GM12878 (cell line): ENCODE data around the gene NDNF. TPM values are rescaled to one million over a fixed set of nuclear protein-coding genes. Genes with fewer than 3 reads are reported as not detected.

Experiments
- ATAC-seq: fragments of 200-7000 bp; cut with Tn5 transposase; 3 replicates; pipeline ENCODE4 v1.9.1; 2020; ENCODE audit warnings: mild to moderate bottlenecking, moderate library complexity
- BruUV-seq: library from RNA; stranded (reverse); fragments of 400-500 nt; replicated peaks from 2 replicates; lab custom pipeline; 2021; lab: Mats Ljungman, UMichigan
- CTCF ChIA-PET: fragments of 300-600 bp; sonication (Branson Sonifier 250); formaldehyde crosslinking; extraction: SDS; loops from one replicate; lab custom pipeline; 2021; ENCODE audit warnings: inconsistent platforms; lab: Yijun Ruan, JAX
- POLR2A ChIA-PET: fragments of 350-600 bp; formaldehyde crosslinking; extraction: SDS; loops from one replicate; lab custom pipeline; 2021; ENCODE audit warnings: inconsistent platforms; lab: Charles Lee
- RAD21 ChIA-PET: fragments of 300-600 bp; sonication (Branson Sonifier 250); formaldehyde crosslinking; loops from one replicate; lab custom pipeline; 2023; ENCODE audit warnings: antibody characterized with exemption; ENCODE audit not compliant: unreplicated experiment; lab: Charles Lee
- SMC1A ChIA-PET: fragments of 300-600 bp; sonication (Branson Sonifier 250); formaldehyde crosslinking; loops from one replicate; lab custom pipeline; 2023; ENCODE audit not compliant: unreplicated experiment, uncharacterized antibody; lab: Charles Lee
- DNase-seq: peaks from one replicate; pipeline ENCODE4 v3.0.0-alpha.2; 2011; ENCODE audit warnings: low read depth, low spot score
- FAIRE-seq: peaks from 3 replicates; lab custom pipeline; 2011; peaks lifted over from hg19 to GRCh38; lab: Jason Lieb, UNC
- H2AFZ ChIP-seq: 2 replicates; pipeline ENCODE4 v1.6.0; 2011; ENCODE audit warnings: low read depth, low read length, control low read depth; ENCODE audit not compliant: control insufficient read depth
- H3K27ac ChIP-seq: 2 replicates; pipeline ENCODE4 v1.5.1; 2011; ENCODE audit warnings: control low read depth; ENCODE audit not compliant: control insufficient read depth, insufficient read depth
- H3K27me3 ChIP-seq, 2 experiments: replicated peaks in 1 of 2; 2 replicates each; pipeline versions ENCODE4 v1.6.0 to v1.6.1; 2011; ENCODE audit warnings: low read length in 1 of 2; ENCODE audit not compliant: control insufficient read depth in 2 of 2, insufficient read depth in 2 of 2
- H3K36me3 ChIP-seq, 2 experiments: 2 replicates each; pipeline ENCODE4 v1.5.1; 2011; ENCODE audit warnings: low read length in 1 of 2; ENCODE audit not compliant: control insufficient read depth in 2 of 2, insufficient read depth in 2 of 2
- H3K4me1 ChIP-seq: 2 replicates; pipeline ENCODE4 v1.6.1; 2011; ENCODE audit warnings: mild to moderate bottlenecking, low read length, moderate library complexity, mixed read lengths; ENCODE audit not compliant: control insufficient read depth, insufficient read depth
- H3K4me2 ChIP-seq: 2 replicates; pipeline ENCODE4 v1.6.0; 2011; ENCODE audit warnings: control low read depth; ENCODE audit not compliant: control insufficient read depth, insufficient read depth
- H3K4me3 ChIP-seq: fragments of 200-600 bp; sonication (generic); 2 replicates; pipeline ENCODE4 v1.5.1; 2016
- H3K79me2 ChIP-seq: 2 replicates; pipeline ENCODE4 v1.6.0; 2011; ENCODE audit warnings: low read length; ENCODE audit not compliant: control insufficient read depth, insufficient read depth
- H3K9ac ChIP-seq: 2 replicates; pipeline ENCODE4 v1.8.0; 2011; ENCODE audit warnings: low read length, control low read depth, mixed read lengths; ENCODE audit not compliant: control insufficient read depth, insufficient read depth
- H3K9me3 ChIP-seq: replicated peaks from 3 replicates; pipeline ENCODE4 v1.5.1; 2011; ENCODE audit warnings: mild to moderate bottlenecking, low read length; ENCODE audit not compliant: control insufficient read depth, insufficient read depth
- H4K20me1 ChIP-seq: 2 replicates; pipeline ENCODE4 v1.6.0; 2011; ENCODE audit not compliant: control insufficient read depth, insufficient read depth
- BACH1 ChIP-seq: fragments of 450-650 bp; IDR thresholded peaks from 2 replicates; pipeline ENCODE4 v1.6.1; 2017; ENCODE audit warnings: mild to moderate bottlenecking, borderline replicate concordance
- BCLAF1 ChIP-seq: fragments of 450-650 bp; IDR thresholded peaks from 2 replicates; pipeline ENCODE4 v1.6.1; 2017; ENCODE audit warnings: antibody characterized with exemption, mild to moderate bottlenecking, moderate library complexity
- KDM1A ChIP-seq: fragments of 200-600 bp; sonication (generic); IDR thresholded peaks from 2 replicates; pipeline ENCODE4 v1.6.1; 2016; ENCODE audit warnings: borderline replicate concordance
- NR2C1 ChIP-seq: fragments of 450-650 bp; IDR thresholded peaks from 2 replicates; pipeline ENCODE4 v1.6.1; 2017; ENCODE audit warnings: antibody characterized with exemption, mild to moderate bottlenecking, moderate library complexity
- RAD51 ChIP-seq: fragments of 450-650 bp; IDR thresholded peaks from 2 replicates; pipeline ENCODE4 v1.6.1; 2016; ENCODE audit warnings: moderate library complexity, mild to moderate bottlenecking, inconsistent platforms
- SKIL ChIP-seq: fragments of 450-650 bp; IDR thresholded peaks from 2 replicates; pipeline ENCODE4 v1.6.1; 2017; ENCODE audit warnings: mild to moderate bottlenecking, low read depth, inconsistent platforms; ENCODE audit not compliant: poor library complexity, severe bottlenecking
- SPI1 ChIP-seq: IDR thresholded peaks from 2 replicates; pipeline ENCODE4 v1.6.1; 2011; ENCODE audit warnings: low read depth, mild to moderate bottlenecking, low read length, moderate library complexity, borderline replicate concordance; ENCODE audit not compliant: insufficient read depth
- SREBF2 ChIP-seq: IDR thresholded peaks from 2 replicates; pipeline ENCODE4 v1.6.1; 2012; ENCODE audit warnings: mild to moderate bottlenecking, low read length
- TAF1 ChIP-seq: IDR thresholded peaks from 2 replicates; pipeline ENCODE4 v1.6.1; 2011; ENCODE audit warnings: mild to moderate bottlenecking, low read depth, low read length, borderline replicate concordance
- ZSCAN29 ChIP-seq: fragments of 450-650 bp; IDR thresholded peaks from 2 replicates; pipeline ENCODE4 v1.6.1; 2017; ENCODE audit warnings: mild to moderate bottlenecking, moderate library complexity
- WGBS: methylation state at CpG from one replicate; pipeline ENCODE4 v1.1.6; 2016; ENCODE audit warnings: low lambda C conversion rate; ENCODE audit not compliant: insufficient replicate concordance, insufficient coverage; ENCODE audit errors: missing lambda C conversion rate; 5-methylcytosine and 5-hydroxymethylcytosine counted together
- in situ Hi-C: fragments of 300-500 bp; cut with MboI; formaldehyde crosslinking; loops from 9 replicates; pipeline ENCODE4 v1.14.3; 2018; ENCODE audit warnings: mixed read lengths
- intact Hi-C: fragments of 100-400 bp; cut with micrococcal nuclease; formaldehyde crosslinking; loops from one replicate; pipeline ENCODE4 v1.14.2; 2022; ENCODE audit not compliant: unreplicated experiment
- polyA plus RNA-seq, 11 experiments: library from polyadenylated mRNA; depleted of rRNA in 4 of 11; unstranded in 6 of 11; stranded (reverse) in 5 of 11; fragments of >200 nt; fragmentation: Nextera tagmentation in 4 of 11; fragmentation: Illumina TruSeq in 1 of 11; extraction: Ambion mirVana in 4 of 11; extraction: Trizol in 1 of 11; gene quantifications; 1 replicate in 1 of 11; 2 replicates in 10 of 11; pipeline versions ENCODE4 v1.2.1 to v1.2.3, GENCODE V29; 2011 to 2016; ENCODE audit warnings: inconsistent platforms in 2 of 11, missing spikeins in 2 of 11, low read depth in 1 of 11
- total RNA-seq, 4 experiments: library from RNA; depleted of rRNA in 3 of 4; stranded (reverse); fragments of >200 nt in 3 of 4; fragmentation: Illumina TruSeq in 1 of 4; extraction: Trizol in 1 of 4; gene quantifications; 2 replicates each; pipeline versions ENCODE4 v1.2.1 to v1.2.3, GENCODE V29; 2013 to 2021

The NDNF gene
- total and polyA plus RNA-seq, 10 of the 15 experiments (the other 5 are each of a cell fraction or from before 2014, with no cell fraction given) = 0.26 TPM; not detected in 9

- DNase-seq (no peak), FAIRE-seq (no peak), ATAC-seq (no peak)
- SMC1A ChIA-PET = no interaction called here
- RAD21 ChIA-PET = no interaction called here
- no peak overlapping the region for H3K4me3 ChIP-seq
- H3K9ac ChIP-seq = no peak overlapping the region
- in situ Hi-C loops = no loop called here
- H3K4me1 ChIP-seq = no peaks in the 10 kb centered on the region
- 48% methylated on average over 4 of the region's 4 CpGs for WGBS
- no peaks in the 10 kb centered on the region for H3K36me3 ChIP-seq
- no peaks in the 10 kb centered on the region for H4K20me1 ChIP-seq
- intact Hi-C loops = no loop called here
- CTCF ChIA-PET = no interaction called here
- H3K27me3 ChIP-seq = no peaks in the 10 kb centered on the region; a peak in 1 of 4 replicates
- H3K4me2 ChIP-seq = no peak overlapping the region
- H2AFZ ChIP-seq = no peak overlapping the region
- TF ChIP-seq TAF1 (no peak), SREBF2 (no peak), SKIL (no peak)
- BruUV-seq = no TSS peak
- no peaks in the 10 kb centered on the region for H3K79me2 ChIP-seq
- H3K27ac ChIP-seq = no peak overlapping the region
- POLR2A ChIA-PET = no interaction called here
- H3K9me3 ChIP-seq = no peaks in the 10 kb centered on the region
These were observed 35.2 kb upstream of the NDNF start for GRCh38 chr4:121107507-121107906.

GRCh38 chr4:121100093-121100775 is 27.9 kb upstream of the NDNF start:
- in situ Hi-C loops = no loop called here
- WGBS = 9% methylated on average over 2 of the region's 2 CpGs
- CTCF ChIA-PET = interaction anchor here (0.8 to 1.3 kb wide), 3 partner anchors 8 to 945 kb away, joined by 3 to 4 read pairs (median 3); no protein-coding TSS in a partner anchor

More at GRCh38 chr4:121100093-121100775, 27.9 kb upstream of the NDNF start:
- Histone ChIP-seq H3K79me2 (no peaks in the 10 kb centered on the region), H4K20me1 (no peaks in the 10 kb centered on the region), H3K4me3 (no peak overlapping the region), H2AFZ (no peak overlapping the region), H3K36me3 (no peaks in the 10 kb centered on the region), H3K27ac (no peak overlapping the region), H3K4me2 (no peak overlapping the region), H3K27me3 (no peaks in the 10 kb centered on the region), H3K9ac (no peak overlapping the region), H3K9me3 (no peaks in the 10 kb centered on the region), H3K4me1 (no peaks in the 10 kb centered on the region)
- POLR2A ChIA-PET = interaction anchor here (0.5 kb wide), 1 partner anchor 430 kb away, joined by 3 read pairs; no protein-coding TSS in a partner anchor
- ATAC-seq = no peak
- BruUV-seq = no TSS peak
- no peak for DNase-seq
- RAD21 ChIA-PET = no interaction called here
- SMC1A ChIA-PET = interaction anchor here (0.7 kb wide), 1 partner anchor 947 kb away, joined by 3 read pairs; no protein-coding TSS in a partner anchor
- intact Hi-C loops = no loop called here
- FAIRE-seq = no peak
- no peak for TF ChIP-seq KDM1A
- TF ChIP-seq BCLAF1 = no peak
- TF ChIP-seq SPI1 = no peak
- TF ChIP-seq BACH1 = no peak
- no peak for TF ChIP-seq ZSCAN29
- no peak for TF ChIP-seq RAD51
- TF ChIP-seq NR2C1 = no peak
- TF ChIP-seq, all 136 proteins: peak for 0
